ENCODE measurements around the gene COPG2.
"Not testable (repeated sequence)": the region's sequence is repeated elsewhere in the genome, so short reads cannot be mapped to it uniquely, and the experiment has no call there.

The COPG2 gene

DNA sequence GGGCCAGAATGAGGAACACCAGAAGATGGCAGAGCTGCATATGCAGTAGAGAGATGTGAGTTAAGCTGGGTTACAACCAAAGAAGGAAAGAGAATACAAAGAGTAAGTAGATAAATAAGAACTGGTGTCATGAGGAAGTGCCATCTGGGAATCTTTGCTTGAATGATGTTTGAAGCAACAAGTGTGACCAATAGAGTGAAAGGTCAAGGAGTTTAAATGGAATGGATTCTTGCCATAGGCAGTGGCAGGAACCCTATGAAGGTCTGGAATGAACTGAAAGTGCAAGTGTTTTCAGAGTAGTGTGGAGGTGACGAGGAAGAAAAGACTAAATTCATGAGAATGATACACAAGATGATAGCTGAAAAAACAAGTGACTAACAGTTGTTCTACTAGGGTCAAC is 155.1 kb downstream of the COPG2 start:
- Histone ChIP-seq H3K9ac (ENCODE audit: low read length) (no peak overlapping the region), H3K4me1 (ENCODE audit: control insufficient read depth, insufficient read depth, low read length) (no peaks in the 10 kb centered on the region), H3K27me3 (ENCODE audit: control insufficient read depth, insufficient read depth, low read length) (no peaks in the 10 kb centered on the region), H3K36me3 (ENCODE audit: control insufficient read depth, insufficient read depth, low read length) (no peaks in the 10 kb centered on the region), H3K4me3 (ENCODE audit: low read length) (no peak overlapping the region), H3K9me3 (ENCODE audit: control insufficient read depth, low read length) (no peaks in the 10 kb centered on the region)

DNA sequence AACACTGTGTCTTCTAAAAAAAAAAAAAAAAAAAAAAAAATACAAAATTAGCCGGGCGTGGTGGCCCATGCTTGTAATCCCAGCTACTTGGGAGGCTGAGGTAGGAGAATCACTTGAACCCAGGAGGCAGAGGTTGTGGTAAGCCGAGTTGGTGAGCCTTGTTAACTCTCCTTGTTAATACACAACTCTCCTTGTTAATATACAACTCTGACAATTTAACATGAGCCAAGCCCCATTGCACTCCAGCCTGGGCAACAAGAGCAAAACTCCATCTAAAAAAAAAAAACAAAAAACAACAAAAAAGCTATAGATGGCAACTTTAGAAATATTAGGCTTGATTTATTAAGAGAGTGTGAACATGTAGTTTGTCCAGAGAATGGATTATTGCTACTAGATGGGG is 156.5 kb downstream of the COPG2 start:
- H3K36me3 ChIP-seq (ENCODE audit: control insufficient read depth, insufficient read depth, low read length), result not testable (repeated sequence)

DNA sequence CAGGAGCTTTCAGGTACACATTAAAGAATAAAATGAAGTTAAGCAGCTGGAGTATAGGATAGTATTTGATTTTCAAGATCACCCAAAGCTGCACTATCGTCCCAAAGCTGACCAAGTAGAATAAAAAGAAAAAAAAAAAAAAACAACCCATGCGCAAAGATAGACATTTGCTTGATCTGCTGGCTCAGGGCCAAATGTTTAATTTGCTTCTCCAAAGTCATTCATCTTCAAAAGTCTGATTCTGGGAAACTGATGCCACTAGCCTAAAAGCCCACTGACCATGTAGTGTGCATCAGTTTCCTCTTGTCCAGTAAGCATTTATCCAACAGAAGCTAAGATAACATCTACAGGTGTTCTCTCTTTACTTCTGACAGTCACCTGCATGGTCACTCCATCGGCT is 162.2 kb downstream of the COPG2 start:
- H3K36me3 ChIP-seq (ENCODE audit: control insufficient read depth, insufficient read depth, low read length), result no peaks in the 10 kb centered on the region
- H3K4me1 ChIP-seq (ENCODE audit: control insufficient read depth, insufficient read depth, low read length), result no peaks in the 10 kb centered on the region
- no peaks in the 10 kb centered on the region for H3K9me3 ChIP-seq (ENCODE audit: control insufficient read depth, low read length)
- no peak overlapping the region for H3K4me3 ChIP-seq (ENCODE audit: low read length)
- H3K27me3 ChIP-seq (ENCODE audit: control insufficient read depth, insufficient read depth, low read length), result no peaks in the 10 kb centered on the region
- no peak overlapping the region for H3K9ac ChIP-seq (ENCODE audit: low read length)

More for the DNA sequence above, 156.5 kb downstream of the COPG2 start:
- not testable (repeated sequence) for H3K27me3 ChIP-seq (ENCODE audit: control insufficient read depth, insufficient read depth, low read length); H3K9ac ChIP-seq (ENCODE audit: low read length); H3K9me3 ChIP-seq (ENCODE audit: control insufficient read depth, low read length); H3K4me1 ChIP-seq (ENCODE audit: control insufficient read depth, insufficient read depth, low read length); H3K4me3 ChIP-seq (ENCODE audit: low read length)

- no peak overlapping the region for H3K9ac ChIP-seq (ENCODE audit: low read length)
- H3K36me3 ChIP-seq (ENCODE audit: control insufficient read depth, insufficient read depth, low read length), result no peaks in the 10 kb centered on the region
Observed at GRCh38 chr7:130505753-130506152, 162.8 kb downstream of the COPG2 start.

GRCh38 chr7:130500910-130501309 is 167.6 kb downstream of the COPG2 start:
- H3K4me3 ChIP-seq (ENCODE audit: low read length), result no peak overlapping the region
- no peaks in the 10 kb centered on the region for H3K27me3 ChIP-seq (ENCODE audit: control insufficient read depth, insufficient read depth, low read length)
- H3K9me3 ChIP-seq (ENCODE audit: control insufficient read depth, low read length), result no peaks in the 10 kb centered on the region
- no peak overlapping the region for H3K9ac ChIP-seq (ENCODE audit: low read length)
- no peaks in the 10 kb centered on the region for H3K4me1 ChIP-seq (ENCODE audit: control insufficient read depth, insufficient read depth, low read length)
- no peaks in the 10 kb centered on the region for H3K36me3 ChIP-seq (ENCODE audit: control insufficient read depth, insufficient read depth, low read length)

More at GRCh38 chr7:130505753-130506152, 162.8 kb downstream of the COPG2 start:
- H3K27me3 ChIP-seq (ENCODE audit: control insufficient read depth, insufficient read depth, low read length), result no peaks in the 10 kb centered on the region
- no peak overlapping the region for H3K4me3 ChIP-seq (ENCODE audit: low read length)
- H3K4me1 ChIP-seq (ENCODE audit: control insufficient read depth, insufficient read depth, low read length), result no peaks in the 10 kb centered on the region
- H3K9me3 ChIP-seq (ENCODE audit: control insufficient read depth, low read length), result no peaks in the 10 kb centered on the region

- H3K36me3 ChIP-seq (ENCODE audit: control insufficient read depth, insufficient read depth, low read length), result no peaks in the 10 kb centered on the region
- H3K27me3 ChIP-seq (ENCODE audit: control insufficient read depth, insufficient read depth, low read length), result no peaks in the 10 kb centered on the region
- no peak overlapping the region for H3K9ac ChIP-seq (ENCODE audit: low read length)
- no peaks in the 10 kb centered on the region for H3K9me3 ChIP-seq (ENCODE audit: control insufficient read depth, low read length)
- no peak overlapping the region for H3K4me3 ChIP-seq (ENCODE audit: low read length)
- H3K4me1 ChIP-seq (ENCODE audit: control insufficient read depth, insufficient read depth, low read length), result no peaks in the 10 kb centered on the region
Observed at GRCh38 chr7:130500463-130500862, 168.1 kb downstream of the COPG2 start.

DNA sequence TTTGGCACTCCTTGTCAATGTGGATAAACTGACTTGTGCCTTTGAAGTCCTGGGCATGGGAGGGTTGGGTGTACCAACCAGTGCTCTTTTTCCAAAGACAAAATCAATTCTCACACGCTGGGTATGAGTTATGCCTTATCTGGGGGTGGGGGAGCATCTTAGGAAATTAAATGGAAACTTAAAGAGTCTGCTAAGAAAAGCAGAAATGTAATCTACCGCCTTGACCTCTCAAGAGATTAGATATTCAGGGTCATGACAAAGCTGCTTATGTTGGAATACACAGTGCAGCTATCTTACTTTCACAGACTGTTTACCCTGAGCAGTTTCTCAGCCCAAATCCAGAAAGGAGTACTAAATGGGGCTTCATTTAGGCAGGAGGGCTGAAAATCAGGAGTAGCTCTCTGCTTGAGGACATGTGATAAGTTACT is 174.1 kb downstream of the COPG2 start:
- Histone ChIP-seq H3K4me3 (ENCODE audit: low read length) (no peak overlapping the region), H3K9ac (ENCODE audit: low read length) (no peak overlapping the region), H3K27me3 (ENCODE audit: control insufficient read depth, insufficient read depth, low read length) (peaks cover 4% of the 10 kb centered on the region)

GRCh38 chr7:130493275-130493873 is 175.2 kb downstream of the COPG2 start:
- peaks cover 7% of the 10 kb centered on the region for H3K4me1 ChIP-seq (ENCODE audit: control insufficient read depth, insufficient read depth, low read length)
- H3K36me3 ChIP-seq (ENCODE audit: control insufficient read depth, insufficient read depth, low read length), result no peaks in the 10 kb centered on the region
- H3K4me3 ChIP-seq (ENCODE audit: low read length), result no peak overlapping the region
- no peaks in the 10 kb centered on the region for H3K9me3 ChIP-seq (ENCODE audit: control insufficient read depth, low read length)
- H3K9ac ChIP-seq (ENCODE audit: low read length), result no peak overlapping the region
- H3K27me3 ChIP-seq (ENCODE audit: control insufficient read depth, insufficient read depth, low read length), result peaks cover 4% of the 10 kb centered on the region

More for the DNA sequence above, 174.1 kb downstream of the COPG2 start:
- Histone ChIP-seq H3K4me1 (ENCODE audit: control insufficient read depth, insufficient read depth, low read length) (peaks cover 2% of the 10 kb centered on the region), H3K36me3 (ENCODE audit: control insufficient read depth, insufficient read depth, low read length) (no peaks in the 10 kb centered on the region), H3K9me3 (ENCODE audit: control insufficient read depth, low read length) (no peaks in the 10 kb centered on the region)

DNA sequence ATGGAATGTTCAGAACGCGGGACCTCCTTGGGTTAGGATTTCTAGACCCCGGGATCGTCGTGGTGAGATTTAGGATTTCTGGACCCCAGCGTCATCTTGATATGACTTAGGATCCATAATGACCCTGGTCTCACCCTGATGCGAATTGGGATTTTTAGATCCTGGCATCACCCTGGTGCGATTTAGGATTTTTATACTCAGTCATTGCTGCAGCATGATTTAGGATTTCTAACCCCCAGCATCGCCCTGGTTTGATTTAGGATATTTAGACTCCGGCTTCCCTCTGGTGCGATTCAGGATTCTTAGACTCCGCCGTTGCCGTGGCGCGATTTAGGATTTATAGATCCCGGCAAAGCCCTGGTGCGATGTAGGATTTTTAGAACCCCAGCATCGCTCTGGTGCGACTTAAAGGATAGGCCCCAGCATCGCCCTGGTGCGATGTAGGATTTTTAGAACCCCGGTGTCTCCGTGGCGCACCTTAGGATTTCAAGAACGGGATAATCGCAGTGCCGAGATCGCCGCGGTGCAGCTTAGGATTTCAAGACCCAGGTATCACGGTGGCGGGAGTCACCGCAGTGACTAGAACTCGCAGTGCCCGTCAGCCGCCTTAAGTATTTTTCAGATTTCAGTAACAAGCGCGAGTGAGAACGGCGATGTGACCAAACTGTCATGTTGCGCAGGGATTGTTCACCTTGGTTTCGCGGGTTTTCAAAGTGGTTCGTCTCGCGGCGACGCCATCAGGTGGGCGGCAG is 175.8 kb downstream of the COPG2 start:
- no peak overlapping the region for H3K4me3 ChIP-seq (ENCODE audit: low read length)
- H3K9me3 ChIP-seq (ENCODE audit: control insufficient read depth, low read length), result no peaks in the 10 kb centered on the region
- H3K36me3 ChIP-seq (ENCODE audit: control insufficient read depth, insufficient read depth, low read length), result no peaks in the 10 kb centered on the region
- no peak overlapping the region for H3K9ac ChIP-seq (ENCODE audit: low read length)
- H3K27me3 ChIP-seq (ENCODE audit: control insufficient read depth, insufficient read depth, low read length), result peaks cover 4% of the 10 kb centered on the region
- peaks cover 7% of the 10 kb centered on the region for H3K4me1 ChIP-seq (ENCODE audit: control insufficient read depth, insufficient read depth, low read length)

GRCh38 chr7:130491841-130492522 is 176.6 kb downstream of the COPG2 start, which contains the start of gene MEST:
TSS of gene MEST (plus strand) at chr7:130492085. CDS start at chr7:130492314, 229 bp downstream.
- H3K27me3 ChIP-seq (ENCODE audit: control insufficient read depth, insufficient read depth, low read length), result peaks cover 4% of the 10 kb centered on the region
- no peaks in the 10 kb centered on the region for H3K9me3 ChIP-seq (ENCODE audit: control insufficient read depth, low read length)
- H3K4me3 ChIP-seq (ENCODE audit: low read length), result no peak within 1 kb of the TSS
- no peak within 1 kb of the TSS for H3K9ac ChIP-seq (ENCODE audit: low read length)
- H3K36me3 ChIP-seq (ENCODE audit: control insufficient read depth, insufficient read depth, low read length), result no peaks in the 10 kb centered on the region
- H3K4me1 ChIP-seq (ENCODE audit: control insufficient read depth, insufficient read depth, low read length), result peaks cover 11% of the 10 kb centered on the region

GRCh38 chr7:130490888-130491804 is 177.4 kb downstream of the COPG2 start:
- Histone ChIP-seq H3K9me3 (ENCODE audit: control insufficient read depth, low read length) (no peaks in the 10 kb centered on the region), H3K9ac (ENCODE audit: low read length) (no peak overlapping the region), H3K27me3 (ENCODE audit: control insufficient read depth, insufficient read depth, low read length) (peaks cover 4% of the 10 kb centered on the region), H3K4me3 (ENCODE audit: low read length) (no peak overlapping the region), H3K4me1 (ENCODE audit: control insufficient read depth, insufficient read depth, low read length) (peaks cover 13% of the 10 kb centered on the region), H3K36me3 (ENCODE audit: control insufficient read depth, insufficient read depth, low read length) (no peaks in the 10 kb centered on the region)

Measured in mucosa of stomach (tissue), 1 donor.